Lower leg skin (tissue), 3 donors: ENCODE data around the gene IGSF21.

Source experiments
- POLR2A ChIP-seq, 2 donors: fragments of 450-650 bp; IDR thresholded peaks; one replicate each; pipeline ENCODE4 v1.6.1; 2016 to 2017; ENCODE audit warnings: antibody characterized with exemption in 2 of 2, mild to moderate bottlenecking in 1 of 2, moderate library complexity in 1 of 2
- TF ChIP-seq, protein P1 (sequence below), 3 donors: fragments of 450-650 bp; IDR thresholded peaks; one replicate each; pipeline ENCODE4 v1.5.1; 2016; ENCODE audit warnings: antibody characterized with exemption in 3 of 3, mild to moderate bottlenecking in 3 of 3, moderate library complexity in 2 of 3

DNA sequence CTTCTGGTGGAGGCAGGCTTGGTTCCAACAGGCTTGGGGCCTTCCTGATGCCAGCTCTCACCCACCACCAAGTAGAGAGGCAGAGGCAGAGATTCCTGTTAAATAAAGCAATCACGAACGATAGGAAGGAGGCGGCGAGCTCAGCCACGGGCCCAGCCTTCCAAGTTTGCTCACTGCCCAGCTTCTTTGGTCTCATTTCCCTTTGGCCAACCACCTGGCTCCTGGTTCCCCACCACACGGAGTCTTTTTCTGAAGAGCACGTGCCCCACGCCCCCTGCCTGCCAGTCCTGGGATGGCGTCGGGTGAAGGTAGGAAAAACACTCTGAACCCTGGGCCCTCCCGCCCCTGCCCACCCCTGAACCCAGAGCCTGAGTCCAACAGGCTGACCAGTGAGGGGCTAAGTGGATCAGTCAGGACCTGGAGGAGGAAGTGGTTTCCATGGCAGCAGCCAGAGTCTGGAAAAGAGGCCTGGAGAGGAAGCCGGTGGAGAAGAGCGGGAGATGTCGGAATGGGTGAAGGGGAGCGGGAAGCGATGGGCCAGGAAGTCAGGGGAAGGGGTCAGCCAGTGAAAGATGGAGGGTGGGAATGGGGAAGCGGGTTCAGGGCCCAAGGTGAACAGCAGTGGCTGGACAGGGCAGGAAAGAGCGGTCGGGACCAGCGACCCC lies 214.9 kb downstream of the IGSF21 start:
- TF ChIP-seq, protein P1, sequence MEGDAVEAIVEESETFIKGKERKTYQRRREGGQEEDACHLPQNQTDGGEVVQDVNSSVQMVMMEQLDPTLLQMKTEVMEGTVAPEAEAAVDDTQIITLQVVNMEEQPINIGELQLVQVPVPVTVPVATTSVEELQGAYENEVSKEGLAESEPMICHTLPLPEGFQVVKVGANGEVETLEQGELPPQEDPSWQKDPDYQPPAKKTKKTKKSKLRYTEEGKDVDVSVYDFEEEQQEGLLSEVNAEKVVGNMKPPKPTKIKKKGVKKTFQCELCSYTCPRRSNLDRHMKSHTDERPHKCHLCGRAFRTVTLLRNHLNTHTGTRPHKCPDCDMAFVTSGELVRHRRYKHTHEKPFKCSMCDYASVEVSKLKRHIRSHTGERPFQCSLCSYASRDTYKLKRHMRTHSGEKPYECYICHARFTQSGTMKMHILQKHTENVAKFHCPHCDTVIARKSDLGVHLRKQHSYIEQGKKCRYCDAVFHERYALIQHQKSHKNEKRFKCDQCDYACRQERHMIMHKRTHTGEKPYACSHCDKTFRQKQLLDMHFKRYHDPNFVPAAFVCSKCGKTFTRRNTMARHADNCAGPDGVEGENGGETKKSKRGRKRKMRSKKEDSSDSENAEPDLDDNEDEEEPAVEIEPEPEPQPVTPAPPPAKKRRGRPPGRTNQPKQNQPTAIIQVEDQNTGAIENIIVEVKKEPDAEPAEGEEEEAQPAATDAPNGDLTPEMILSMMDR (IDR thresholded peaks at IDR 0.05), result no peak
- TF ChIP-seq POLR2A (IDR thresholded peaks at IDR 0.05), result no peak
